HepG2 (cell line): ENCODE data around the gene LEMD3. TPM values are rescaled to one million over a fixed set of nuclear protein-coding genes. Genes with fewer than 3 reads are reported as not detected.

Source experiments
- ATAC-seq: fragments of 200-7000 bp; cut with Tn5 transposase; 3 replicates; pipeline ENCODE4 v1.9.1; 2020; ENCODE audit warnings: mild to moderate bottlenecking, moderate library complexity
- BruUV-seq: library from RNA; stranded (reverse); fragments of 400-500 nt; replicated peaks from 2 replicates; lab custom pipeline; 2021; lab: Mats Ljungman, UMichigan
- CTCF ChIA-PET: fragments of 300-600 bp; formaldehyde crosslinking; extraction: SDS; loops from one replicate; lab custom pipeline; 2021; ENCODE audit warnings: low total read pairs, inconsistent platforms, low intra/inter-chr PET ratio; lab: Yijun Ruan, JAX
- POLR2A ChIA-PET: fragments of 350-600 bp; sonication (Branson Sonifier 250); formaldehyde crosslinking; loops from one replicate; lab custom pipeline; 2020; ENCODE audit warnings: antibody characterized with exemption, inconsistent platforms; lab: Yijun Ruan, JAX
- DNase-seq: peaks from one replicate; pipeline ENCODE4 v3.0.0-alpha.2; 2015; ENCODE audit warnings: low spot score
- FAIRE-seq: peaks from 3 replicates; lab custom pipeline; 2011; peaks lifted over from hg19 to GRCh38; lab: Jason Lieb, UNC
- H2AFZ ChIP-seq: one replicate; pipeline ENCODE4 v1.6.1; 2011; ENCODE audit warnings: low read length, inconsistent platforms
- H3K27ac ChIP-seq: fragments of 300-600 bp; 3 replicates; pipeline ENCODE4 v1.8.0; 2011; ENCODE audit warnings: mixed run types, mild to moderate bottlenecking, mixed read lengths, low read length, inconsistent platforms; ENCODE audit not compliant: insufficient read depth; ENCODE audit errors: extremely low read length
- H3K27me3 ChIP-seq, 2 experiments: fragments of 200-600 bp in 1 of 2; 2 replicates in 1 of 2; 3 replicates in 1 of 2; pipeline versions ENCODE4 v1.6.0 to v1.8.0; 2011; ENCODE audit warnings: low read length in 2 of 2, mild to moderate bottlenecking in 2 of 2, moderate library complexity in 2 of 2, inconsistent platforms in 1 of 2; ENCODE audit not compliant: insufficient read depth in 2 of 2, control insufficient read depth in 1 of 2
- H3K36me3 ChIP-seq, 2 experiments: fragments of 200-600 bp in 1 of 2; replicated peaks in 1 of 2; 2 replicates in 1 of 2; 3 replicates in 1 of 2; pipeline versions ENCODE4 v1.5.1 to v1.8.0; 2011; ENCODE audit warnings: low read length in 2 of 2, inconsistent platforms in 1 of 2; ENCODE audit not compliant: insufficient read depth in 2 of 2, control insufficient read depth in 1 of 2
- H3K4me1 ChIP-seq: 2 replicates; pipeline ENCODE4 v1.5.1; 2012; ENCODE audit warnings: low read length, inconsistent platforms; ENCODE audit not compliant: insufficient read depth
- H3K4me2 ChIP-seq: 2 replicates; pipeline ENCODE4 v1.6.0; 2011; ENCODE audit warnings: low read depth, low read length, inconsistent platforms
- H3K4me3 ChIP-seq, 3 experiments: fragments of 200-600 bp in 1 of 3; sonication (generic), shearing (Covaris generic) in 1 of 3; replicated peaks in 1 of 3; 2 replicates each; pipeline ENCODE4 v1.5.1; 2011 to 2016; ENCODE audit warnings: low read length in 3 of 3, inconsistent platforms in 2 of 3, low read depth in 2 of 3, mild to moderate bottlenecking in 2 of 3, control low read depth in 1 of 3, mixed read lengths in 1 of 3; ENCODE audit not compliant: insufficient read depth in 1 of 3
- H3K79me2 ChIP-seq: one replicate; pipeline ENCODE4 v1.6.1; 2011; ENCODE audit warnings: low read length, inconsistent platforms; ENCODE audit not compliant: insufficient read depth
- H3K9ac ChIP-seq: 2 replicates; pipeline ENCODE4 v1.6.0; 2011; ENCODE audit warnings: mild to moderate bottlenecking, low read depth, low read length, inconsistent platforms; ENCODE audit not compliant: insufficient read depth
- H3K9me3 ChIP-seq: 2 replicates; pipeline ENCODE4 v1.5.1; 2012; ENCODE audit warnings: mild to moderate bottlenecking, low read length
- H4K20me1 ChIP-seq: 2 replicates; pipeline ENCODE4 v1.6.0; 2011; ENCODE audit warnings: inconsistent platforms, mild to moderate bottlenecking, low read length, moderate library complexity; ENCODE audit not compliant: insufficient read depth
- BATF2 ChIP-seq: sonication (generic); formaldehyde crosslinking; IDR thresholded peaks from 2 replicates; pipeline ENCODE4 v1.8.0; 2022; ENCODE audit warnings: mild to moderate bottlenecking, missing genetic modification reagents, moderate library complexity
- CBX2 ChIP-seq, 2 experiments: fragments of 200-600 bp in 1 of 2; sonication (generic); formaldehyde crosslinking in 1 of 2; IDR thresholded peaks; 2 replicates each; pipeline versions ENCODE4 v1.7.0 to v1.8.1; 2018 to 2022; ENCODE audit warnings: low read depth in 2 of 2, low read length in 1 of 2, mild to moderate bottlenecking in 1 of 2, missing genetic modification reagents in 1 of 2
- CEBPZ ChIP-seq: IDR thresholded peaks from 2 replicates; pipeline ENCODE4 v1.6.1; 2012; ENCODE audit warnings: low read length, improper control_type of control experiment
- MIXL1 ChIP-seq: IDR thresholded peaks from 2 replicates; pipeline ENCODE4 v1.6.1; 2016
- NCOA5 ChIP-seq: sonication (generic); formaldehyde crosslinking; IDR thresholded peaks from 2 replicates; pipeline ENCODE4 v1.4.0; 2020; ENCODE audit warnings: missing genetic modification reagents
- NRL ChIP-seq: sonication (generic); formaldehyde crosslinking; IDR thresholded peaks from 2 replicates; pipeline ENCODE4 v1.5.0; 2020; ENCODE audit warnings: missing genetic modification reagents, mild to moderate bottlenecking, moderate library complexity, borderline replicate concordance
- TCF7L2 ChIP-seq: IDR thresholded peaks from 2 replicates; pipeline ENCODE4 v1.6.1; 2011; ENCODE audit warnings: mild to moderate bottlenecking, low read depth, low read length, moderate library complexity
- TP53 ChIP-seq: sonication (generic); formaldehyde crosslinking; conservative IDR thresholded peaks from 2 replicates; pipeline ENCODE4 v1.4.0; 2020; ENCODE audit warnings: missing genetic modification reagents
- ZNF362 ChIP-seq: sonication (generic); formaldehyde crosslinking; IDR thresholded peaks from 2 replicates; pipeline ENCODE4 v1.4.0; 2020; ENCODE audit warnings: missing genetic modification reagents, mild to moderate bottlenecking, borderline replicate concordance
- ZNF883 ChIP-seq: sonication (generic); formaldehyde crosslinking; IDR thresholded peaks from 2 replicates; pipeline ENCODE4 v1.5.1; 2020; ENCODE audit warnings: mild to moderate bottlenecking, missing genetic modification reagents; ENCODE audit errors: not compliant biosample characterization
- whole genome bisulfite sequencing: methylation state at CpG from one replicate; pipeline ENCODE4 v1.1.6; 2017; ENCODE audit warnings: low lambda C conversion rate; 5-methylcytosine and 5-hydroxymethylcytosine counted together
- in situ Hi-C: cut with HindIII; loops from 2 replicates; pipeline ENCODE4 v1.10.0; 2017; ENCODE audit warnings: low pct_unique_long_range_greater_than_20kb; ENCODE audit not compliant: extremely low pct_ligation_motif_present
- intact Hi-C: fragments of 100-400 bp; cut with micrococcal nuclease; formaldehyde crosslinking; loops from one replicate; pipeline ENCODE4 v1.10.0; 2022; ENCODE audit not compliant: unreplicated experiment
- polyA plus RNA-seq, 8 experiments: library from polyadenylated mRNA; depleted of rRNA in 3 of 8; stranded (reverse) in 7 of 8; unstranded in 1 of 8; fragments of >200 nt; fragmentation: Illumina TruSeq in 4 of 8; extraction: Trizol in 4 of 8; gene quantifications; 2 replicates each; pipeline versions ENCODE4 v1.2.1 to v1.2.3, GENCODE V29; 2011 to 2016; ENCODE audit warnings: low read depth in 4 of 8, missing spikeins in 1 of 8, mixed read lengths in 1 of 8; ENCODE audit not compliant: insufficient read depth in 1 of 8
- total RNA-seq, 5 experiments: library from RNA; depleted of rRNA; stranded (reverse); fragments of >200 nt; fragmentation: Illumina TruSeq; extraction: Trizol; gene quantifications; 2 replicates each; pipeline ENCODE4 v1.2.3, GENCODE V29; 2016; ENCODE audit warnings: low read depth in 1 of 5

Gene LEMD3
- total and polyA plus RNA-seq, 2 of the 13 experiments (the other 11 are each of a cell fraction or from before 2014, with no cell fraction given): 9.3 to 18.7 TPM

- no peak overlapping the region for H3K4me3 ChIP-seq
- no peak overlapping the region for H3K4me2 ChIP-seq
- BruUV-seq: no TSS peak
- no peak for FAIRE-seq
- H4K20me1 ChIP-seq: no peaks in the 10 kb centered on the region
- ChIA-PET POLR2A (no interaction called here), CTCF (no interaction called here)
- no peak for ATAC-seq
- in situ Hi-C loops: no loop called here
- H3K27me3 ChIP-seq: peaks cover 3 to 9% of the 10 kb centered on the region in 2 experiments; a peak in 2 of 5 replicates
- H3K27ac ChIP-seq: no peak overlapping the region
- no peak overlapping the region for H3K9ac ChIP-seq
- no peaks in the 10 kb centered on the region for H3K79me2 ChIP-seq
- TF ChIP-seq CEBPZ: no peak
- peak; percentile 28; the same call in 1 of the 2 replicates for TF ChIP-seq CBX2 (IDR thresholded peaks at IDR 0.05; ENCODE audit: low read depth, low read length)
- no peak for TF ChIP-seq CBX2 (CRISPR knock-in tag; IDR thresholded peaks at IDR 0.05; ENCODE audit: low read depth)
- TF ChIP-seq, all 625 proteins: peak for 1
- WGBS: 61% methylated on average over 3 of the region's 3 CpGs
- no peak for DNase-seq
- no peaks in the 10 kb centered on the region for H3K36me3 ChIP-seq
- no peak overlapping the region for H2AFZ ChIP-seq
- 0 out of 2 replicates have a peak, but pooled peaks cover 5% of the 10 kb centered on the region for H3K4me1 ChIP-seq
- intact Hi-C loops: no loop called here
- H3K9me3 ChIP-seq: no peaks in the 10 kb centered on the region
Measured at GRCh38 chr12:65280306-65280705, 110.9 kb downstream of the LEMD3 start.

- in situ Hi-C loops: no loop called here
- ATAC-seq (no peak), FAIRE-seq (no peak), DNase-seq (no peak)
- H3K79me2 ChIP-seq: no peaks in the 10 kb centered on the region
- no peaks in the 10 kb centered on the region for H3K36me3 ChIP-seq
- no peak overlapping the region for H2AFZ ChIP-seq
- no peaks in the 10 kb centered on the region for H3K9me3 ChIP-seq
- H3K4me3 ChIP-seq: no peak overlapping the region
- POLR2A ChIA-PET: no interaction called here
- 63% methylated on average over 1 of the region's 1 CpG for WGBS
- peaks cover 3 to 6% of the 10 kb centered on the region in 2 experiments; a peak in 2 of 5 replicates for H3K27me3 ChIP-seq
- no peak overlapping the region for H3K9ac ChIP-seq
- no peak overlapping the region for H3K27ac ChIP-seq
- H4K20me1 ChIP-seq: no peaks in the 10 kb centered on the region
- no TSS peak for BruUV-seq
- 0 out of 2 replicates have a peak, but pooled peaks cover 5% of the 10 kb centered on the region for H3K4me1 ChIP-seq
- CTCF ChIA-PET: no interaction called here
- intact Hi-C loops: no loop called here
- H3K4me2 ChIP-seq: no peak overlapping the region
- TF ChIP-seq ZNF883 (no peak), TCF7L2 (no peak), NRL (CRISPR knock-in tag) (no peak), MIXL1 (CRISPR knock-in tag) (no peak), NCOA5 (CRISPR knock-in tag) (no peak), TP53 (CRISPR knock-in tag) (no peak), BATF2 (no peak), ZNF362 (CRISPR knock-in tag) (no peak)
Measured at GRCh38 chr12:65282840-65283239, 113.5 kb downstream of the LEMD3 start.
